Measurements from ENCODE around the gene GAS2L1.
A peak's percentile ranks its signal among the peaks of the same experiment; 100 is the strongest.

GAS2L1 gene

GRCh38 chr22:29306835-29307595 lies 565 bp downstream of the GAS2L1 start:
- no peak for TF ChIP-seq CTCF (IDR thresholded peaks at IDR 0.05; ENCODE audit: low read depth, low read length)
- peak; percentile 88 for DNase-seq
- H3K27me3 ChIP-seq: peaks cover 7% of the 10 kb centered on the region
- H3K9me3 ChIP-seq: no peaks in the 10 kb centered on the region
- H3K36me3 ChIP-seq: no peaks in the 10 kb centered on the region
- peaks cover 7% of the 10 kb centered on the region for H3K4me1 ChIP-seq
- peak overlapping the region; percentile 83 for H3K4me3 ChIP-seq (ENCODE audit: low read depth, low read length)

GRCh38 chr22:29307596-29308147 lies 1.2 kb downstream of the GAS2L1 start:
- H3K9me3 ChIP-seq: no peaks in the 10 kb centered on the region
- no peaks in the 10 kb centered on the region for H3K36me3 ChIP-seq
- DNase-seq: no peak
- H3K4me3 ChIP-seq (ENCODE audit: low read depth, low read length): peak overlapping the region; percentile 83; the same call in 1 of the 2 replicates
- TF ChIP-seq CTCF (IDR thresholded peaks at IDR 0.05; ENCODE audit: low read depth, low read length): no peak
- H3K4me1 ChIP-seq: peaks cover 7% of the 10 kb centered on the region
- H3K27me3 ChIP-seq: peaks cover 13% of the 10 kb centered on the region

GRCh38 chr22:29308148-29308790 lies 1.8 kb downstream of the GAS2L1 start:
- peaks cover 19% of the 10 kb centered on the region for H3K27me3 ChIP-seq
- no peaks in the 10 kb centered on the region for H3K9me3 ChIP-seq
- no peak for DNase-seq
- no peaks in the 10 kb centered on the region for H3K36me3 ChIP-seq
- H3K4me1 ChIP-seq: peaks cover 7% of the 10 kb centered on the region
- no peak overlapping the region for H3K4me3 ChIP-seq (ENCODE audit: low read depth, low read length)
- no peak for TF ChIP-seq CTCF (IDR thresholded peaks at IDR 0.05; ENCODE audit: low read depth, low read length)

GRCh38 chr22:29308791-29309262 lies 2.4 kb downstream of the GAS2L1 start:
- peaks cover 7% of the 10 kb centered on the region for H3K4me1 ChIP-seq
- peaks cover 25% of the 10 kb centered on the region for H3K27me3 ChIP-seq
- no peak overlapping the region for H3K4me3 ChIP-seq (ENCODE audit: low read depth, low read length)
- no peaks in the 10 kb centered on the region for H3K9me3 ChIP-seq
- no peaks in the 10 kb centered on the region for H3K36me3 ChIP-seq
- no peak for TF ChIP-seq CTCF (IDR thresholded peaks at IDR 0.05; ENCODE audit: low read depth, low read length)
- no peak for DNase-seq

- H3K4me1 ChIP-seq: peaks cover 7% of the 10 kb centered on the region
- no peak for DNase-seq
- no peak overlapping the region for H3K4me3 ChIP-seq (ENCODE audit: low read depth, low read length)
- no peaks in the 10 kb centered on the region for H3K9me3 ChIP-seq
- no peak for TF ChIP-seq CTCF (IDR thresholded peaks at IDR 0.05; ENCODE audit: low read depth, low read length)
- no peaks in the 10 kb centered on the region for H3K36me3 ChIP-seq
- H3K27me3 ChIP-seq: peaks cover 31% of the 10 kb centered on the region
Measured at GRCh38 chr22:29309332-29310064, 3.0 kb downstream of the GAS2L1 start.

Measured in BE2C (cell line).